Activated gamma-delta T cell treated with anti-CD3 and anti-CD28 coated beads, Interleukin-2, amount 50 U/mL, for 16 hours (primary cell): ENCODE data around the gene C16orf54.
"Not testable (repeated sequence)": the region's sequence is repeated elsewhere in the genome, so short reads cannot be mapped to it uniquely, and the experiment has no call there.

Experiments used
- DNase-seq: peaks from one replicate; pipeline ENCODE4 v3.0.0-alpha.2; 2020; ENCODE audit warnings: low read depth

C16orf54 gene, protein sequence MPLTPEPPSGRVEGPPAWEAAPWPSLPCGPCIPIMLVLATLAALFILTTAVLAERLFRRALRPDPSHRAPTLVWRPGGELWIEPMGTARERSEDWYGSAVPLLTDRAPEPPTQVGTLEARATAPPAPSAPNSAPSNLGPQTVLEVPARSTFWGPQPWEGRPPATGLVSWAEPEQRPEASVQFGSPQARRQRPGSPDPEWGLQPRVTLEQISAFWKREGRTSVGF

DNA sequence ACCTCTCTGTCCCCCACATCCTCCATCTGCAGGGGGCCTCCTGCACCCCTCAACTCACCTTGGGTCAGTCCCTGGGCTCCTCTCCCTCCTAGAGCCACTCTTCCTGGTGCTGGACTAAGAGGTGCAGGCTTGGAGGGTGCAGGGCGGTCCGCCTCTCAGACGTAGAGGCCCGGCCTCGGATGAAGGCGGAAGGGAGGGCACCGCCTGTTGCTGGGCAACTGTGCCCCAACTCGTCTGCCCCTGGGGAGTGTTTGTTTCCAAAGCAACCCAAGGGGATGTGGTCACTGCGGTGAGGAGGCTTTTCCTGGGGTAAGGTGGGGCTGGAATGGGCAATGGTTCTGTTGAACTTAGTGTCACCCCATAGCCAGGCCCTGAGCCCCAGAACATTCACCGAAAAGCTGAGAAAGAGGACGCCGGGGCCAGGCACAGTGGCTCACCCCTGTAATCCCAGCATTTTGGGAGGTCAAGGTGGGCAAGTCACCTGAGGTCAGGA is at the start of gene C16orf54:
Gene C16orf54 (minus strand): TSS at position 138 of the 493 bp plus-strand sequence. CDS start 1,039 bp downstream, outside the sequence.
- peak; percentile 87 for DNase-seq

DNA sequence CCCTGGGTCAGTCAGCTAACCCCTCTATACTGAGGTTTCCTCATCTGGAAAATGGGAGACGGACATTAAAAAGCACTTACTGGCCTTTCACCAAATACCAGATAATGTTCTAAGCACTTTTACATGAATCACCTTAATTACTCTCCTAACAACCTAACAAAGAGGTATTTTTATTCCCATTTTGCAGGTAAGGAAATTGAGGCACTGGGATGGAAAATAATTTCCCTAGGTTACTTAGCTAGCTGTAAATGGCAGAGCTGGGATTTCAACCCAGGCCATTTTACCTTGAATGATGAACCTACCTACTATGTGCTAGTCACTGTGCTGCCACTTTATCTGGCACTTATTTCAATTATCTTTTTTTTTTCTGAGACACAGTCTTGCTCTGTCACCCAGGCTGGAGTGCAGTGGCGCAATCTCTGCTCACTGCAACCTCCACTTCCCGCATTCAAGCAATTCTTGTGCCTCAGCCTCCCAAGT is 48.5 kb upstream of the C16orf54 start:
- DNase-seq, result no peak

GRCh38 chr16:29793153-29793552 is 47.4 kb upstream of the C16orf54 start:
- DNase-seq, result not testable (repeated sequence)

GRCh38 chr16:29791845-29792807 is 46.3 kb upstream of the C16orf54 start:
- DNase-seq, result no peak

DNA sequence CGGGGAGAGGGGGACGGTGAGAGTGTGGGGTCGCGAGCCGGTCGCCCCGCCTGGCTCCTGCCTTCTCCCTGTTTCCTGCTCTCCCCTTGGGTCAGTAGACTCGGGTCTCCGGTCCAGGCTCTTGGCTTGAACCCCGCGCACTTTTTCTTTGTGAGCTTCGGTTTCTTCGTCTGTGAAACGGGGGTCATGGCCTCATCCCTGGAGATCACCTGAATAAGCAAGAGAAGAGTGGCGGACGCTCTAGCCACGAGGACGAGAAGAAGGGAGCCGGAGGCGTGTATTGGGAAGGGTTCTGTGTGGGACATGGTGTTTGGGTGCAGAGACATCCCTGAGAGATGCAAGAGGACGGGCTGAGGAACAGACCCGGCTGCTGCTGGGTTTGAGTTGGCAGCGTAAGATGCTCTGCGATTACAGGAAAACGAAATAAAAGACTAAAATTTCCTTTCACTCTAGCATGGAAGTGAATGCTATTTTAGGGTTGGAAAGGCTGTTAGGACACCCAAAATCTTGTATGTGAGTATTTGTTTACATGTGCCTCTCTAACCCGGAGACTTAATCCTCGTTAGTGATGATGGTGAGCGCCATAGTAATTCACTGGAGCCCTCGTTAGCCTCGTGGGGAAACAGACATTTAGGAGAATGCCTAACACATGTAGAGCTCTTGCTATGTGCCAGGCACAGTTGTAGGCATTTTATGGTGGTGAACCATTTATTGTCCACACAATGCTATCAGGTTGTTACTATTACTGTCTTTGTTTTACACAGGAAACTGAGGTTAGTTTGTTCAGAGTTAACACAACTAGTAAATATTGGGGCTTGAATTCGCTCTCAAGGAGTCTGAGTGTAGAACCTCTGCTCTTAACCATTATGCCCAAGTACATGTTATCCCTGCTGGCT is 45.4 kb upstream of the C16orf54 start:
- no peak for DNase-seq

DNA sequence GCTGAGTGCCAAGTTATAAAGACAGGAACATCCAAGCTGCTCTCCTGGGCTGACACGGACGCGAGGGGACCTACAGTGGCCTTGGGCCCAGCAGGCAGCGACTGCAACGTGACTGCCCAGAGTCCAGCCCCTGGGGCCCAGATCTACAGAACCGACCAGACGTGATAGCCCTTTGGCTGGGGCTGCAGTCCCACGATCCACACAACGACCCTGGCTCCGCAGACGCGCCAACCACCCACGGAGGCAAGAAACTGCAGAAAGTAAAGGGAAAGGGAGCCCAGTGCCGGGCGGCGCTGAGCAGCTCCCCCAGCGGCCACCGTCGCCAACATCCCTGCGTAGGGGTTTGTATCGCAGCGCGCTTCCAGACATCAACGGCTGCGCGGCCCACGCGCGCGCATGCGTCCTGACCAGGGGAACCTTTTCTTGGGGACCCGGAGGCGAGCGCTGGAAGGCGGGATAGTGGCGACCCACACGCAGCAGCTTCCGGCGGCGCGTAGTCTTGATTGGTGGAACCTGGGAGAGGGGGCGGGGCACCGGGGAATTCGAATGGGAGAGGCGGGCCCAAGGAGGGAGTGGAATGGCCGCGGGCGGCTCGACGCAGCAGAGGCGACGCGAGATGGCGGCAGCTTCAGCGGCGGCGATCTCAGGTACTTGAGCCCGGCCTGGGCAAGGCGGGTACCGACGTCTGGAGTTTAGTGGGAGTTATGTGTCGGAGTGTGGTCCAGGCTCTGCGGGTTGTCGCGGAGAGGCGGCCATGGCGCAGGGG is 44.6 kb upstream of the C16orf54 start, which contains the start of gene KIF22:
Gene KIF22 (plus strand): TSS at position 569 of the 766 bp plus-strand sequence. CDS start 9 bp downstream, at position 578.
- DNase-seq, result peak; percentile 99

GRCh38 chr16:29789775-29790182 is 44.0 kb upstream of the C16orf54 start:
- no peak for DNase-seq

- DNase-seq, result not testable (repeated sequence)
Measured at GRCh38 chr16:29787155-29787554, 41.4 kb upstream of the C16orf54 start.

DNA sequence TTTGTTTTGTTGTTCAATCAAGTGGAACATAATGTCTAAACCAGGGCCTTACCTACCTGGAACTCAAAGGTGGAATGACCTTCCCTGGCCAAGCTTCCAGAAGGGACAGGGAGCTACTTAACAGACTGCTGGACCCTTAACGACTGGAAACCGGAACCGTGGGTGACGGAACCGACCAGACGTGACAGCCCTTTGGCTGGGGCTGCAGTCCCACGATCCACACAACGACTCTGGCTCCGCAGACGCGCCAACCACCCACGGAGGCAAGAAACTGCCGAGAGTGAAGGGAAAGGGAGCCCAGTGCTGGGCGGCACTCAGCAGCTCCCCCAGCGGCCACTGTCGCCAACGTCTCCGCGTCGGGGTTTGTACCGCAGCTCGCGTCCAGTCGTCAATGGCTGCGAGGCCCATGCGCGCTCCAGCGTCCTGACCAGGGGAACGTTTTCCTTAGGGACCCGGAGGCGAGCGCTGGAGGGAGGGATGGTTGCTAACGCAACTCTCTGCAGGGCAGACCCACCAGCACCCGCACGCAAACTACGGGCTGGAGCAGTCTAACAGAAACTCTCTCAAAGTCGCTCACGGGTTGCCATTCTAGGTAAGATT is 39.2 kb upstream of the C16orf54 start:
- DNase-seq, result peak; percentile 60

- no peak for DNase-seq
Measured at GRCh38 chr16:29784157-29784556, 38.4 kb upstream of the C16orf54 start.

GRCh38 chr16:29783094-29783953 is 37.5 kb upstream of the C16orf54 start:
- DNase-seq, result not testable (repeated sequence)

DNA sequence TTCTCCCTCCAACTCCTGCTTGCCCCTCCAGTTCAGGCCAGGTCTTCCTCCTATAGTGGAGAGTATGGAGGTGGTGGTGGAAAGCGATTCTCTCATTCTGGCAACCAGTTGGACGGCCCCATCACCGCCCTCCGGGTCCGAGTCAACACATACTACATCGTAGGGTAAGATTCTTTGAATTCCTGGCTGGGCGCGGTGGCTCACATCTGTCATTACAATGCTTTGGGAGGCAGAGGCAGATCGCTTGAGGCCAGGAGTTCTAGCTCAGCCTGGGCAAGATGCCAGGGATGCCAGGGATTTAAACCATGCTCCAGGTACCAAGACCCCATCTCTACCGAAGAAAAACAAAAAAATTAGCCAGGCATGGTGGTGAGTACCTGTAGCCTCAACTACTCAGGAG is 33.7 kb upstream of the C16orf54 start:
- DNase-seq, result no peak

DNA sequence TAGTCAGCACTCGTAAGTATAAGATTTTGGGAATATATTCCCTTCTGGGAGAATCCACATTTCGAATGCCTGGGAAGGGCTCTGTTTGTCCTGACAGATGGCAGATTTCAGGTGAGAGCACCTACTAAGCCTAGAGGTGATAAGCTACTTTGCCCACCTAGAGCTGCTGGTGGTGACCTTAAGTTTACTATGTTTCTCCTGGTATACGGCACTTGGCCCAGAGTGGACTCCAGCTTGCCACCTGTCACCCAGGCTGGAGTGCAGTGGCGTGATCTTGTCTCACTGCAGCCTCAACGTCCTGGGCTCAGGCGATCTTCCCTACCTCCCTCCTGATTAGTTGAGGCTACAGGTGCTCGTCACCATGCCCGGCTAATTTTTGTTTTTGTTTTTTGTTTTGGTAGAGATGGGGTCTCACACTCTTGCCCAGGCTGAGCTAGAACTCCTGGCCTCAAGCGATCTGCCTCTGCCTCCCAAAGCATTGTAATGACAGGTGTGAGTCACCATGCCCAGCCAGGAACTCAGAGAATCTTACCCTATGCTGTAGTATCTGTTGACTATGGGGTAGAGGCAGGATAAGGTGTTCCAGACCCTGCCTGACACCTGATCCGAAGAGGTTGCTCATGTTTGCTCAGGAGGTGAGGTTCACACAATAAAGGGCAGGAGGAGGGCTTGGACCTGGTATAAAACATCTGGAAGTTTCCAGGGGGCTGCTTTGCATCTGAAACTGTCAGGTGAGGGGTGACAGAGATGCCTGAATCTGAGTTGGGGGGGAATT is 32.0 kb upstream of the C16orf54 start, which contains the start of gene ZG16:
Gene ZG16 (plus strand): TSS at position 681 of the 775 bp plus-strand sequence. CDS start 1,011 bp downstream, outside the sequence.
- no peak for DNase-seq

DNA sequence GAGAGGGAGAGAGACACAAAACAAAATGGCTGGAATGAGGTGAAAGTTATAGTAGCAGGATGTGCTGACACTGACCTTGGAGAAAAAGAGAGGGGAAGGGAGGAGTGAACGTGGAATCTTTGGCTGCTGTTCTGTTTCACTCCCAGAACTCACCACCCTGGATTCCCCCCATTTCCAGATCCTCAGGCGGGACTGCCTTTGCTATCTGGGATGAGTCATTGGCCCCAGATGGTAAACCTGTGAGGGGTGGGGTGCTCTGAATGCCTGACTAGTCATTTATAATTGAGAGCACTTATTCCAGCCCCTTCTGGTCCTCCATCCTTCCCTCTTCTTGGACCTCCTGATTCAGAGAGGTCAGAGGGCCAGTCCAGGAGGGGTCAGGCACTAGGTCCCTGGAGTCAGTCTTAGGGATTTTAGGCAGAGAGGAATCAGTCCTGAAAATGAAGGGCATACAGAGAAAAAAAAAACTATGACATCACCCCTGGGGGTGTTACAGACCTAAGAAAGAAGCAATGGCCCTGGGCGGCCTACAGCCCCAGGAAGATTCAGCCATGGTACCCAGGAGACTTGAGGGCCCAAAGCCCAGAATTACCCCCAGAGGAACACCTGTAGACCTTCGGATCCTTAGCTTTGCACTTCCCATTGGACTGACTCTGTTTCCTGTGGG is 30.1 kb upstream of the C16orf54 start:
- DNase-seq, result no peak

GRCh38 chr16:29774730-29775129 is 28.9 kb upstream of the C16orf54 start:
- DNase-seq, result no peak

GRCh38 chr16:29772330-29772729 is 26.5 kb upstream of the C16orf54 start:
- not testable (repeated sequence) for DNase-seq

- no peak for DNase-seq
Measured at GRCh38 chr16:29770250-29770929, 24.6 kb upstream of the C16orf54 start.
